Measurements from ENCODE around the gene NDUFAF7. TPM values are rescaled to one million over a fixed set of nuclear protein-coding genes. Genes with fewer than 3 reads are reported as not detected.
"Not testable (repeated sequence)": the region's sequence is repeated elsewhere in the genome, so short reads cannot be mapped to it uniquely, and the experiment has no call there.

NDUFAF7 gene
- total and polyA plus RNA-seq, 12 donors: 13.1 to 30.5 (median 26.0) TPM

GRCh38 chr2:37283207-37283606 lies 51.7 kb downstream of the NDUFAF7 start:
- Histone ChIP-seq H3K4me3 (no peak overlapping the region), H3K9me3 (no peaks in the 10 kb centered on the region), H3K4me1 (peaks cover 0 to 3% (median 0%) of the 10 kb centered on the region in 9 donors), H3K27me3 (no peaks in the 10 kb centered on the region), H3K27ac (no peak overlapping the region), H3K36me3 (peaks cover 0 to 98% (median 17%) of the 10 kb centered on the region in 9 donors)
- ATAC-seq: no peak
- intact Hi-C loops (cut with DNase I): no loop called here
- 93 to 99% methylated on average over 2 of the region's 2 CpGs for WGBS, 2 donors
- TF ChIP-seq CTCF (IDR thresholded peaks at IDR 0.05): no peak
- no peak for DNase-seq

GRCh38 chr2:37284381-37284780 lies 52.9 kb downstream of the NDUFAF7 start:
- H3K27ac ChIP-seq: no peak overlapping the region
- H3K9me3 ChIP-seq: no peaks in the 10 kb centered on the region
- DNase-seq (no peak), ATAC-seq (no peak)
- H3K27me3 ChIP-seq: no peaks in the 10 kb centered on the region
- no peak for TF ChIP-seq CTCF (IDR thresholded peaks at IDR 0.05)
- H3K4me3 ChIP-seq: no peak overlapping the region
- peaks cover 0 to 98% (median 18%) of the 10 kb centered on the region in 9 donors for H3K36me3 ChIP-seq
- peaks cover 0 to 3% (median 0%) of the 10 kb centered on the region in 9 donors for H3K4me1 ChIP-seq
- intact Hi-C loops (cut with DNase I): no loop called here

- Histone ChIP-seq H3K27ac (no peak overlapping the region), H3K27me3 (no peaks in the 10 kb centered on the region), H3K36me3 (peaks cover 0 to 96% (median 7%) of the 10 kb centered on the region in 9 donors), H3K9me3 (no peaks in the 10 kb centered on the region), H3K4me3 (no peak overlapping the region), H3K4me1 (peaks cover 0 to 3% (median 0%) of the 10 kb centered on the region in 9 donors)
- peak in 3 of 9 donors; percentile 12 to 23 (median 17) for TF ChIP-seq CTCF (IDR thresholded peaks at IDR 0.05)
- intact Hi-C loops (cut with DNase I): no loop called here
- ATAC-seq (no peak), DNase-seq (no peak)
- 96 to 98% methylated on average over 2 of the region's 2 CpGs for WGBS, 2 donors
Measured at GRCh38 chr2:37287966-37288365, 56.5 kb downstream of the NDUFAF7 start.

- DNase-seq: no peak
- Histone ChIP-seq H3K4me1 (peaks cover 0 to 8% (median 0%) of the 10 kb centered on the region in 9 donors), H3K36me3 (peaks cover 0 to 63% (median 7%) of the 10 kb centered on the region in 9 donors), H3K9me3 (no peaks in the 10 kb centered on the region), H3K27ac (no peak overlapping the region), H3K27me3 (no peaks in the 10 kb centered on the region), H3K4me3 (no peak overlapping the region)
- intact Hi-C loops (cut with DNase I): no loop called here
- no peak for ATAC-seq
- WGBS, 2 donors: 95 to 97% methylated on average over 2 of the region's 2 CpGs
- no peak for TF ChIP-seq CTCF (IDR thresholded peaks at IDR 0.05)
Measured at GRCh38 chr2:37291680-37292079, 60.2 kb downstream of the NDUFAF7 start.

GRCh38 chr2:37294858-37295257 lies 63.4 kb downstream of the NDUFAF7 start:
- DNase-seq; intact Hi-C loops (cut with DNase I); H3K9me3 ChIP-seq; H3K4me1 ChIP-seq; H3K27me3 ChIP-seq; ATAC-seq; H3K27ac ChIP-seq; H3K4me3 ChIP-seq: not testable (repeated sequence)
- peaks cover 0 to 32% (median 0%) of the 10 kb centered on the region in 9 donors for H3K36me3 ChIP-seq
- 94 to 95% methylated on average over 2 of the region's 2 CpGs for WGBS, 2 donors
